MM.1S (cell line): ENCODE data around the gene SPECC1L.

Source experiments
- DNase-seq: peaks from one replicate; pipeline ENCODE4 v3.0.0-alpha.2; 2015
- H2AFZ ChIP-seq: fragments of 300-600 bp; sonication (generic); 2 replicates; pipeline ENCODE4 v1.6.0; 2016; ENCODE audit warnings: antibody characterized with exemption, low read length
- H3F3A ChIP-seq: fragments of 300-600 bp; sonication (generic); 2 replicates; pipeline ENCODE4 v1.6.1; 2016; ENCODE audit warnings: mild to moderate bottlenecking, antibody characterized with exemption, low read length, moderate library complexity, mixed read lengths; ENCODE audit not compliant: insufficient read depth
- H3K27ac ChIP-seq: fragments of 300-600 bp; sonication (generic); 2 replicates; pipeline ENCODE4 v1.5.1; 2016; ENCODE audit warnings: mild to moderate bottlenecking, low read length
- H3K27me3 ChIP-seq: fragments of 300-600 bp; sonication (generic); replicated peaks from 2 replicates; pipeline ENCODE4 v1.6.0; 2016; ENCODE audit warnings: low read length; ENCODE audit not compliant: insufficient read depth
- H3K36me3 ChIP-seq: fragments of 300-600 bp; sonication (generic); replicated peaks from 2 replicates; pipeline ENCODE4 v1.6.1; 2016; ENCODE audit warnings: mild to moderate bottlenecking, low read length, mixed read lengths; ENCODE audit not compliant: insufficient read depth
- H3K4me1 ChIP-seq: fragments of 300-600 bp; sonication (generic); 2 replicates; pipeline ENCODE4 v1.6.1; 2016; ENCODE audit warnings: low read length, mixed read lengths
- H3K4me2 ChIP-seq: fragments of 300-600 bp; sonication (generic); 2 replicates; pipeline ENCODE4 v1.6.0; 2016; ENCODE audit warnings: low read depth, low read length
- H3K4me3 ChIP-seq: fragments of 300-600 bp; sonication (generic); 2 replicates; pipeline ENCODE4 v1.5.1; 2016; ENCODE audit warnings: low read length, mixed read lengths
- H3K79me2 ChIP-seq: fragments of 300-600 bp; sonication (generic); 2 replicates; pipeline ENCODE4 v1.6.1; 2016; ENCODE audit warnings: mixed run types, low read length, mixed read lengths
- H3K9ac ChIP-seq: fragments of 300-600 bp; sonication (generic); 2 replicates; pipeline ENCODE4 v1.6.1; 2016; ENCODE audit warnings: low read length, mixed read lengths
- H3K9me2 ChIP-seq: fragments of 300-600 bp; sonication (generic); replicated peaks from 2 replicates; pipeline ENCODE4 v1.6.1; 2016; ENCODE audit warnings: mild to moderate bottlenecking, low read length, mixed read lengths; ENCODE audit not compliant: insufficient read depth
- H3K9me3 ChIP-seq: fragments of 300-600 bp; sonication (generic); replicated peaks from 2 replicates; pipeline ENCODE4 v1.6.1; 2016; ENCODE audit warnings: mild to moderate bottlenecking, low read length, mixed read lengths; ENCODE audit not compliant: insufficient read depth
- H4K20me1 ChIP-seq: fragments of 300-600 bp; sonication (generic); 2 replicates; pipeline ENCODE4 v1.6.1; 2016; ENCODE audit warnings: mild to moderate bottlenecking, low read length, moderate library complexity, mixed read lengths; ENCODE audit not compliant: insufficient read depth
- CTCF ChIP-seq: fragments of 300-600 bp; sonication (generic); IDR thresholded peaks from 2 replicates; pipeline ENCODE4 v1.5.1; 2016; ENCODE audit warnings: antibody characterized with exemption, low read length, mixed read lengths
- EZH2 ChIP-seq: fragments of 300-600 bp; sonication (generic); optimal IDR thresholded peaks from 2 replicates; pipeline ENCODE3; 2017; ENCODE audit warnings: low read depth, mild to moderate bottlenecking, antibody characterized with exemption, low read length, mixed read lengths
- EZH2phosphoT487 ChIP-seq: fragments of 300-600 bp; sonication (generic); IDR thresholded peaks from 2 replicates; pipeline ENCODE4 v1.6.1; 2018; ENCODE audit warnings: antibody characterized with exemption, low read length

The SPECC1L gene

DNA sequence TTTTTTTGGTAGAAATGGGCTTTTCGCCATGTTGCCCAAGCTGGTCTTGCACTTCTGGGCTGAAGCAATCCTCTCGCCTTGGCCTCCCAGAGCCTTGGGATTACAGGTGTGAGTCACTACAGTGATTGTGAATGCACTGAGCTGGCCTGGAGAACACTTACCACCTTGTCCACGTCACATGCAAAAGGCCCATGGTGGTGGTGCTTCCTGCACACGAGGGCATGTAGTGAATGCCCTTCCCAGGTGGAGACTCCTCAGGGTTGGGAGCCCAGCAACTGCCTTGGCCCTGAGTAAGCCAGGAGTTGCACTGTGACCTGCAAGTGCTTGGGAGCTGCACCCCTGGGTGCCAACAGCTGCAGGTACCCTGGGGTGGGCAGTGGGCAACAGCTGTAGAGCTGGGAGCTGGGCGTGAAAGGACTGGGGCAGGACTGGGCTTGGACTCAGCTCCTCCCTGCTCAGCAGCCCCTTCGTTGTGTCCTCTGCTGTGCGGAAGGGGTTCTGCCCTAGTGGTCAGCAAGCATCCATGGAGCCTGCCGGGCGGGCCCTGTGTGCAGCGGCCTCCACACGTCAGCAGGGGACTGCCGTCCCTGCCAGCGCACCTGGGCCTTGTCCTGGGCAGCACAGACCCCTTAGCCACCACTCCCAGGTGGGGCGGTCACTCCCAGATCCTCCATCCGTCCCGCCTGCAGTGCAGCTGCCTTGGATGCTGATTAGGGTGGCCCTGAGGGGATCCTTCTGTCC lies 147.4 kb downstream of the SPECC1L start:
- Histone ChIP-seq H2AFZ (no peak overlapping the region), H3F3A (no peaks in the 10 kb centered on the region), H4K20me1 (no peaks in the 10 kb centered on the region), H3K27me3 (no peaks in the 10 kb centered on the region), H3K79me2 (no peaks in the 10 kb centered on the region), H3K9ac (no peak overlapping the region), H3K27ac (no peak overlapping the region), H3K9me3 (no peaks in the 10 kb centered on the region), H3K4me1 (no peaks in the 10 kb centered on the region), H3K4me2 (no peak overlapping the region), H3K9me2 (no peaks in the 10 kb centered on the region), H3K4me3 (no peak overlapping the region), H3K36me3 (no peaks in the 10 kb centered on the region)
- TF ChIP-seq CTCF (no peak), EZH2phosphoT487 (no peak), EZH2 (no peak)
- no peak for DNase-seq

- Histone ChIP-seq H4K20me1 (no peaks in the 10 kb centered on the region), H3K9ac (no peak overlapping the region), H3K4me3 (no peak overlapping the region), H2AFZ (no peak overlapping the region), H3F3A (no peaks in the 10 kb centered on the region), H3K4me2 (no peak overlapping the region), H3K9me2 (no peaks in the 10 kb centered on the region), H3K27ac (no peak overlapping the region), H3K79me2 (no peaks in the 10 kb centered on the region), H3K36me3 (no peaks in the 10 kb centered on the region), H3K27me3 (no peaks in the 10 kb centered on the region), H3K4me1 (no peaks in the 10 kb centered on the region), H3K9me3 (no peaks in the 10 kb centered on the region)
- TF ChIP-seq EZH2phosphoT487 (no peak), CTCF (no peak)
- no peak for DNase-seq
These were observed 148.3 kb downstream of the SPECC1L start for GRCh38 chr22:24418786-24419474.

DNA sequence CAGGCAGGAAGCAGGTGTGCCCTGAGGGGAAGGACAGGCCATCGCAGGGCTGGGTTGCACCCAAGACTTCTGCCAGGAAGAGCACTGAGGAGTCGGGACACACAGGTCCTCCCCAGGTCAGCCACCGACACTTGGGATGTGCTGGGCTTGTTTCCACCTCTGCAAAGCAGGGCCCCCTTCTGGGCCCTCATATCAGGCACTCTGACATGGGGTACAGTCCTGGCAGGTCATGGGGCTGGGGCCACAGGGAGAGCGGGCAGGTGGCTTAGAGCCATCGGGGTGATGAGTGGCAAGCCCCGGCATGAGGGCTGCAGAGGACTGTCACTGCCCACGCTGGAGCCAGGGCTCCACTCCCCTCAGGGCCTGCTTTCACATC lies 148.8 kb downstream of the SPECC1L start:
- Histone ChIP-seq H4K20me1 (no peaks in the 10 kb centered on the region), H2AFZ (no peak overlapping the region), H3K9me2 (no peaks in the 10 kb centered on the region), H3K4me2 (no peak overlapping the region), H3K4me1 (no peaks in the 10 kb centered on the region), H3K9me3 (no peaks in the 10 kb centered on the region), H3K27me3 (no peaks in the 10 kb centered on the region), H3K27ac (no peak overlapping the region), H3K9ac (no peak overlapping the region), H3K79me2 (no peaks in the 10 kb centered on the region), H3K36me3 (no peaks in the 10 kb centered on the region), H3F3A (no peaks in the 10 kb centered on the region), H3K4me3 (no peak overlapping the region)
- DNase-seq: no peak
- TF ChIP-seq EZH2phosphoT487: no peak
- TF ChIP-seq CTCF: no peak
